ENCODE data around the gene ZNF260.

GRCh38 chr19:36488846-36489117, 39.3 kb downstream of the ZNF260 start:
- no peak for TF ChIP-seq CTCF (conservative IDR thresholded peaks at IDR 0.05; ENCODE audit: low read depth, low read length)
- no peak for TF ChIP-seq FOS (IDR thresholded peaks at IDR 0.05; ENCODE audit: low read depth, low read length)
- no peak for TF ChIP-seq POLR2A (IDR thresholded peaks at IDR 0.05; ENCODE audit: low read depth, low read length)
- no peak for TF ChIP-seq RCOR1 (IDR thresholded peaks at IDR 0.05; ENCODE audit: insufficient replicate concordance, low read length)
- TF ChIP-seq RAD21 (IDR thresholded peaks at IDR 0.05; ENCODE audit: low read length): no peak
- no peak for TF ChIP-seq CEBPB (IDR thresholded peaks at IDR 0.05; ENCODE audit: low read depth, low read length)
- TF ChIP-seq BHLHE40 (IDR thresholded peaks at IDR 0.05; ENCODE audit: low read depth, low read length): no peak
- no peak for TF ChIP-seq MXI1 (IDR thresholded peaks at IDR 0.05; ENCODE audit: borderline replicate concordance, low read depth, low read length)
- TF ChIP-seq NFE2L2 (IDR thresholded peaks at IDR 0.05; ENCODE audit: low read depth, low read length): no peak
- TF ChIP-seq ELK1 (IDR thresholded peaks at IDR 0.05; ENCODE audit: borderline replicate concordance, low read depth, low read length): no peak
- no peak for TF ChIP-seq RFX5 (IDR thresholded peaks at IDR 0.05; ENCODE audit: low read depth, low read length)
- no peak for TF ChIP-seq MAFK (IDR thresholded peaks at IDR 0.05; ENCODE audit: low read depth, low read length)
- TF ChIP-seq USF2 (IDR thresholded peaks at IDR 0.05; ENCODE audit: low read depth, low read length): no peak
